Glutamatergic neuron (in vitro differentiated cells): ENCODE measurements around the gene GLTP. TPM values are rescaled to one million over a fixed set of nuclear protein-coding genes. Genes with fewer than 3 reads are reported as not detected.

ENCODE experiments used
- DNase-seq: peaks from one replicate; pipeline ENCODE4 v3.0.0; 2022
- H3K27ac Mint-ChIP-seq: one replicate; pipeline ENCODE4 v1.8.0; 2020; ENCODE audit warnings: mild to moderate bottlenecking, mixed read lengths, inconsistent platforms; ENCODE audit not compliant: unreplicated experiment
- H3K27me3 Mint-ChIP-seq: one replicate; pipeline ENCODE4 v1.8.0; 2020; ENCODE audit warnings: mild to moderate bottlenecking, moderate library complexity, mixed read lengths, inconsistent platforms; ENCODE audit not compliant: unreplicated experiment
- H3K36me3 Mint-ChIP-seq: one replicate; pipeline ENCODE4 v1.8.0; 2020; ENCODE audit warnings: mild to moderate bottlenecking, mixed read lengths, inconsistent platforms; ENCODE audit not compliant: unreplicated experiment
- H3K4me1 Mint-ChIP-seq: one replicate; pipeline ENCODE4 v1.8.0; 2020; ENCODE audit warnings: mild to moderate bottlenecking, low read depth, mixed read lengths, inconsistent platforms; ENCODE audit not compliant: unreplicated experiment
- H3K4me3 Mint-ChIP-seq: one replicate; pipeline ENCODE4 v1.8.0; 2020; ENCODE audit warnings: mild to moderate bottlenecking, mixed read lengths, inconsistent platforms; ENCODE audit not compliant: unreplicated experiment
- H3K9me3 Mint-ChIP-seq: one replicate; pipeline ENCODE4 v1.8.0; 2020; ENCODE audit warnings: mild to moderate bottlenecking, moderate library complexity, mixed read lengths, inconsistent platforms; ENCODE audit not compliant: unreplicated experiment
- CTCF ChIP-seq: fragments of 200-600 bp; sonication (generic); IDR thresholded peaks from one replicate; pipeline ENCODE4 v1.5.0; 2021; ENCODE audit not compliant: partially characterized antibody, unreplicated experiment
- total RNA-seq: library from RNA; stranded (reverse); fragmentation: NEBNext Ultra II Directional; extraction: Animal tissue kit (Norgen Biotek cat#: 25700); gene quantifications from one replicate; pipeline ENCODE4 v1.2.1, GENCODE V29; 2021; ENCODE audit not compliant: unreplicated experiment

Gene GLTP
- total RNA-seq, 1 donor from 2014 or later: 22.6 TPM

GRCh38 chr12:109890620-109891170, 10.4 kb upstream of the GLTP start:
- peaks cover 10% of the 10 kb centered on the region for H3K27me3 Mint-ChIP-seq
- peak overlapping the region; percentile 73 for H3K27ac Mint-ChIP-seq
- peaks cover 7% of the 10 kb centered on the region for H3K9me3 Mint-ChIP-seq
- DNase-seq: no peak
- H3K4me3 Mint-ChIP-seq: peak overlapping the region; percentile 46
- H3K4me1 Mint-ChIP-seq: peaks cover 14% of the 10 kb centered on the region
- H3K36me3 Mint-ChIP-seq: no peaks in the 10 kb centered on the region
- no peak for TF ChIP-seq CTCF

- Mint-ChIP-seq H3K27me3 (peaks cover 6% of the 10 kb centered on the region), H3K9me3 (peaks cover 7% of the 10 kb centered on the region), H3K4me3 (no peak overlapping the region), H3K4me1 (peaks cover 14% of the 10 kb centered on the region), H3K27ac (no peak overlapping the region), H3K36me3 (no peaks in the 10 kb centered on the region)
- no peak for DNase-seq
- TF ChIP-seq CTCF: no peak
Measured at GRCh38 chr12:109888179-109889020, 8.1 kb upstream of the GLTP start.

- TF ChIP-seq CTCF: no peak
- DNase-seq: no peak
- Mint-ChIP-seq H3K4me3 (no peak overlapping the region), H3K27ac (no peak overlapping the region), H3K36me3 (peaks cover 6% of the 10 kb centered on the region), H3K9me3 (peaks cover 7% of the 10 kb centered on the region), H3K4me1 (peaks cover 14% of the 10 kb centered on the region), H3K27me3 (peaks cover 7% of the 10 kb centered on the region)
Measured at GRCh38 chr12:109885616-109886015, 5.3 kb upstream of the GLTP start.

- Mint-ChIP-seq H3K9me3 (peaks cover 7% of the 10 kb centered on the region), H3K36me3 (peaks cover 6% of the 10 kb centered on the region), H3K4me1 (peaks cover 10% of the 10 kb centered on the region), H3K27me3 (peaks cover 9% of the 10 kb centered on the region), H3K27ac (no peak overlapping the region), H3K4me3 (no peak overlapping the region)
- TF ChIP-seq CTCF: no peak
- DNase-seq: no peak
Measured at GRCh38 chr12:109883461-109883860, 3.1 kb upstream of the GLTP start.

- Mint-ChIP-seq H3K4me3 (peak overlapping the region; percentile 92), H3K27me3 (peaks cover 15% of the 10 kb centered on the region), H3K9me3 (peaks cover 14% of the 10 kb centered on the region), H3K4me1 (peaks cover 24% of the 10 kb centered on the region), H3K27ac (no peak overlapping the region), H3K36me3 (peaks cover 6% of the 10 kb centered on the region)
- no peak for TF ChIP-seq CTCF
- no peak for DNase-seq
Measured at GRCh38 chr12:109881752-109882151, 1.4 kb upstream of the GLTP start.
